Vagina (tissue), 2 donors: ENCODE measurements around the gene LILRB4.

ENCODE experiments used
- CTCF ChIP-seq, 3 experiments: fragments of 450-650 bp in 2 of 3; fragments of 200-600 bp in 1 of 3; sonication (generic) in 1 of 3; IDR thresholded peaks; one replicate each; pipeline ENCODE4 v1.5.1; 2017 to 2019; ENCODE audit warnings: antibody characterized with exemption in 3 of 3, mild to moderate bottlenecking in 2 of 3, moderate library complexity in 2 of 3
- POLR2A ChIP-seq, 2 donors: fragments of 450-650 bp; IDR thresholded peaks; one replicate each; pipeline ENCODE4 v1.6.1; 2017; ENCODE audit warnings: antibody characterized with exemption in 2 of 2, mild to moderate bottlenecking in 2 of 2, moderate library complexity in 2 of 2

GRCh38 chr19:54673222-54673621 lies 10.4 kb downstream of the LILRB4 start:
- TF ChIP-seq CTCF (IDR thresholded peaks at IDR 0.05) (no peak), POLR2A (IDR thresholded peaks at IDR 0.05) (no peak)
